GM12878 (cell line): Measurements from ENCODE around the gene PITX1. TPM values are rescaled to one million over a fixed set of nuclear protein-coding genes. Genes with fewer than 3 reads are reported as not detected.

Experiments used
- ATAC-seq: fragments of 200-7000 bp; cut with Tn5 transposase; 3 replicates; pipeline ENCODE4 v1.9.1; 2020; ENCODE audit warnings: mild to moderate bottlenecking, moderate library complexity
- BruUV-seq: library from RNA; stranded (reverse); fragments of 400-500 nt; replicated peaks from 2 replicates; lab custom pipeline; 2021; lab: Mats Ljungman, UMichigan
- CTCF ChIA-PET: fragments of 300-600 bp; sonication (Branson Sonifier 250); formaldehyde crosslinking; extraction: SDS; loops from one replicate; lab custom pipeline; 2021; ENCODE audit warnings: inconsistent platforms; lab: Yijun Ruan, JAX
- POLR2A ChIA-PET: fragments of 350-600 bp; formaldehyde crosslinking; extraction: SDS; loops from one replicate; lab custom pipeline; 2021; ENCODE audit warnings: inconsistent platforms; lab: Charles Lee
- RAD21 ChIA-PET: fragments of 300-600 bp; sonication (Branson Sonifier 250); formaldehyde crosslinking; loops from one replicate; lab custom pipeline; 2023; ENCODE audit warnings: antibody characterized with exemption; ENCODE audit not compliant: unreplicated experiment; lab: Charles Lee
- SMC1A ChIA-PET: fragments of 300-600 bp; sonication (Branson Sonifier 250); formaldehyde crosslinking; loops from one replicate; lab custom pipeline; 2023; ENCODE audit not compliant: unreplicated experiment, uncharacterized antibody; lab: Charles Lee
- DNase-seq: peaks from one replicate; pipeline ENCODE4 v3.0.0-alpha.2; 2011; ENCODE audit warnings: low read depth, low spot score
- FAIRE-seq: peaks from 3 replicates; lab custom pipeline; 2011; peaks lifted over from hg19 to GRCh38; lab: Jason Lieb, UNC
- H2AFZ ChIP-seq: 2 replicates; pipeline ENCODE4 v1.6.0; 2011; ENCODE audit warnings: low read depth, low read length, control low read depth; ENCODE audit not compliant: control insufficient read depth
- H3K27ac ChIP-seq: 2 replicates; pipeline ENCODE4 v1.5.1; 2011; ENCODE audit warnings: control low read depth; ENCODE audit not compliant: control insufficient read depth, insufficient read depth
- H3K27me3 ChIP-seq, 2 experiments: replicated peaks in 1 of 2; 2 replicates each; pipeline versions ENCODE4 v1.6.0 to v1.6.1; 2011; ENCODE audit warnings: low read length in 1 of 2; ENCODE audit not compliant: control insufficient read depth in 2 of 2, insufficient read depth in 2 of 2
- H3K36me3 ChIP-seq, 2 experiments: 2 replicates each; pipeline ENCODE4 v1.5.1; 2011; ENCODE audit warnings: low read length in 1 of 2; ENCODE audit not compliant: control insufficient read depth in 2 of 2, insufficient read depth in 2 of 2
- H3K4me1 ChIP-seq: 2 replicates; pipeline ENCODE4 v1.6.1; 2011; ENCODE audit warnings: mild to moderate bottlenecking, low read length, moderate library complexity, mixed read lengths; ENCODE audit not compliant: control insufficient read depth, insufficient read depth
- H3K4me2 ChIP-seq: 2 replicates; pipeline ENCODE4 v1.6.0; 2011; ENCODE audit warnings: control low read depth; ENCODE audit not compliant: control insufficient read depth, insufficient read depth
- H3K4me3 ChIP-seq: fragments of 200-600 bp; sonication (generic); 2 replicates; pipeline ENCODE4 v1.5.1; 2016
- H3K79me2 ChIP-seq: 2 replicates; pipeline ENCODE4 v1.6.0; 2011; ENCODE audit warnings: low read length; ENCODE audit not compliant: control insufficient read depth, insufficient read depth
- H3K9ac ChIP-seq: 2 replicates; pipeline ENCODE4 v1.8.0; 2011; ENCODE audit warnings: low read length, control low read depth, mixed read lengths; ENCODE audit not compliant: control insufficient read depth, insufficient read depth
- H3K9me3 ChIP-seq: replicated peaks from 3 replicates; pipeline ENCODE4 v1.5.1; 2011; ENCODE audit warnings: mild to moderate bottlenecking, low read length; ENCODE audit not compliant: control insufficient read depth, insufficient read depth
- H4K20me1 ChIP-seq: 2 replicates; pipeline ENCODE4 v1.6.0; 2011; ENCODE audit not compliant: control insufficient read depth, insufficient read depth
- CBX5 ChIP-seq: sonication (generic); IDR thresholded peaks from 2 replicates; pipeline ENCODE4 v1.6.1; 2016; ENCODE audit warnings: low read depth, moderate library complexity, mild to moderate bottlenecking, inconsistent platforms
- EP300 ChIP-seq, 2 experiments: fragments of 150-350 bp in 1 of 2; IDR thresholded peaks; 2 replicates each; pipeline ENCODE4 v1.6.1; 2011 to 2012; ENCODE audit warnings: low read depth in 2 of 2, low read length in 2 of 2, borderline replicate concordance in 1 of 2, improper control_type of control experiment in 1 of 2, inconsistent platforms in 1 of 2; ENCODE audit not compliant: control insufficient read depth in 1 of 2
- MYC ChIP-seq: IDR thresholded peaks from 2 replicates; pipeline ENCODE4 v1.6.1; 2011; ENCODE audit warnings: mild to moderate bottlenecking, low read length, moderate library complexity, inconsistent platforms; ENCODE audit not compliant: insufficient read depth, insufficient replicate concordance, insufficient read length, severe bottlenecking
- SKIL ChIP-seq: fragments of 450-650 bp; IDR thresholded peaks from 2 replicates; pipeline ENCODE4 v1.6.1; 2017; ENCODE audit warnings: mild to moderate bottlenecking, low read depth, inconsistent platforms; ENCODE audit not compliant: poor library complexity, severe bottlenecking
- whole genome bisulfite sequencing: methylation state at CpG from one replicate; pipeline ENCODE4 v1.1.6; 2016; ENCODE audit warnings: low lambda C conversion rate; ENCODE audit not compliant: insufficient replicate concordance, insufficient coverage; ENCODE audit errors: missing lambda C conversion rate; 5-methylcytosine and 5-hydroxymethylcytosine counted together
- in situ Hi-C: fragments of 300-500 bp; cut with MboI; formaldehyde crosslinking; loops from 9 replicates; pipeline ENCODE4 v1.14.3; 2018; ENCODE audit warnings: mixed read lengths
- intact Hi-C: fragments of 100-400 bp; cut with micrococcal nuclease; formaldehyde crosslinking; loops from one replicate; pipeline ENCODE4 v1.14.2; 2022; ENCODE audit not compliant: unreplicated experiment
- polyA plus RNA-seq, 11 experiments: library from polyadenylated mRNA; depleted of rRNA in 4 of 11; unstranded in 6 of 11; stranded (reverse) in 5 of 11; fragments of >200 nt; fragmentation: Nextera tagmentation in 4 of 11; fragmentation: Illumina TruSeq in 1 of 11; extraction: Ambion mirVana in 4 of 11; extraction: Trizol in 1 of 11; gene quantifications; 1 replicate in 1 of 11; 2 replicates in 10 of 11; pipeline versions ENCODE4 v1.2.1 to v1.2.3, GENCODE V29; 2011 to 2016; ENCODE audit warnings: inconsistent platforms in 2 of 11, missing spikeins in 2 of 11, low read depth in 1 of 11
- total RNA-seq, 4 experiments: library from RNA; depleted of rRNA in 3 of 4; stranded (reverse); fragments of >200 nt in 3 of 4; fragmentation: Illumina TruSeq in 1 of 4; extraction: Trizol in 1 of 4; gene quantifications; 2 replicates each; pipeline versions ENCODE4 v1.2.1 to v1.2.3, GENCODE V29; 2013 to 2021

PITX1 gene
- total and polyA plus RNA-seq, 10 of the 15 experiments (the other 5 are each of a cell fraction or from before 2014, with no cell fraction given), result 0.16 to 1.1 (median 0.68) TPM; not detected in 5

GRCh38 chr5:134989266-134989830 lies 44.7 kb downstream of the PITX1 start:
- Histone ChIP-seq H3K36me3 (no peaks in the 10 kb centered on the region), H3K4me2 (no peak overlapping the region), H3K4me3 (no peak overlapping the region), H4K20me1 (no peaks in the 10 kb centered on the region), H3K9me3 (no peaks in the 10 kb centered on the region; the same call in 2 of the 3 replicates), H3K27ac (no peak overlapping the region), H3K27me3 (no peaks in the 10 kb centered on the region), H3K4me1 (no peaks in the 10 kb centered on the region), H2AFZ (no peak overlapping the region), H3K79me2 (no peaks in the 10 kb centered on the region), H3K9ac (no peak overlapping the region)
- ChIA-PET RAD21 (no interaction called here), POLR2A (no interaction called here), CTCF (no interaction called here), SMC1A (no interaction called here)
- intact Hi-C loops, result no loop called here
- DNase-seq, result no peak
- no TSS peak for BruUV-seq
- ATAC-seq, result no peak
- FAIRE-seq, result peak; percentile 31
- in situ Hi-C loops, result no loop called here
- TF ChIP-seq MYC (no peak), CBX5 (no peak), EP300 (IDR thresholded peaks at IDR 0.05; ENCODE audit: borderline replicate concordance in 1 of 2, control insufficient read depth in 1 of 2, low read depth in 2 of 2, low read length in 2 of 2) (no peak), SKIL (no peak)
- 59% methylated on average over 3 of the region's 3 CpGs for WGBS
